HCT116 (cell line): ENCODE measurements around the gene KLRC3. TPM values are rescaled to one million over a fixed set of nuclear protein-coding genes. Genes with fewer than 3 reads are reported as not detected.
A peak's percentile ranks its signal among the peaks of the same experiment; 100 is the strongest.

Experiments used
- ATAC-seq: fragments of 200-7000 bp; cut with Tn5 transposase; 2 replicates; pipeline ENCODE4 v1.9.1; 2020; ENCODE audit warnings: mild to moderate bottlenecking, moderate library complexity
- BruUV-seq: library from RNA; stranded (reverse); fragments of 400-500 nt; replicated peaks from 2 replicates; lab custom pipeline; 2021; lab: Mats Ljungman, UMichigan
- CTCF ChIA-PET: fragments of 300-600 bp; sonication (Branson Sonifier 250); formaldehyde crosslinking; loops from one replicate; lab custom pipeline; 2021; ENCODE audit warnings: antibody characterized with exemption; lab: Charles Lee
- POLR2A ChIA-PET: fragments of 300-600, 350-600 bp; sonication (Branson Sonifier 250); formaldehyde crosslinking; loops from one replicate; lab custom pipeline; 2021; ENCODE audit warnings: antibody characterized with exemption; lab: Charles Lee
- RAD21 ChIA-PET, 2 experiments: fragments of 300-600 bp; sonication (Branson Sonifier 250); formaldehyde crosslinking; loops; one replicate each; lab custom pipeline; 2023; ENCODE audit warnings: low total read pairs in 2 of 2; ENCODE audit not compliant: uncharacterized antibody in 2 of 2, unreplicated experiment in 2 of 2, low non-redundant PET in 1 of 2; lab: Charles Lee
- DNase-seq: peaks from one replicate; pipeline ENCODE4 v3.0.0-alpha.2; 2010; ENCODE audit warnings: low read depth, low spot score
- H2AFZ ChIP-seq: fragments of 200-600 bp; shearing (Covaris generic), sonication (generic); 2 replicates; pipeline ENCODE4 v1.6.1; 2017; ENCODE audit warnings: low read depth, mixed run types, mixed read lengths, antibody characterized with exemption, low read length; ENCODE audit not compliant: poor library complexity, severe bottlenecking
- H3K27ac ChIP-seq: 2 replicates; pipeline ENCODE4 v1.5.1; 2012; ENCODE audit warnings: low read depth, low read length
- H3K27me3 ChIP-seq: fragments of 200-600 bp; sonication (generic); 2 replicates; pipeline ENCODE4 v1.6.1; 2016; ENCODE audit warnings: mixed run types, low read length, mixed read lengths; ENCODE audit not compliant: insufficient read depth
- H3K36me3 ChIP-seq, 2 experiments: fragments of 200-500 bp in 1 of 2; fragments of 200-600 bp in 1 of 2; sonication (Bioruptor generic) in 1 of 2; sonication (generic) in 1 of 2; 2 replicates each; pipeline versions ENCODE4 v1.5.1 to v1.6.1; 2014 to 2016; ENCODE audit warnings: low read length in 2 of 2, inconsistent platforms in 1 of 2, mixed read lengths in 1 of 2, mixed run types in 1 of 2; ENCODE audit not compliant: insufficient read depth in 2 of 2, control insufficient read depth in 1 of 2
- H3K4me1 ChIP-seq, 2 experiments: fragments of 200-600 bp in 1 of 2; sonication (generic) in 1 of 2; 2 replicates each; pipeline versions ENCODE4 v1.5.1 to v1.6.1; 2012 to 2017; ENCODE audit warnings: low read length in 2 of 2, inconsistent platforms in 1 of 2, mild to moderate bottlenecking in 1 of 2, mixed read lengths in 1 of 2, mixed run types in 1 of 2, moderate library complexity in 1 of 2; ENCODE audit not compliant: insufficient read depth in 2 of 2, control insufficient read depth in 1 of 2
- H3K4me2 ChIP-seq: fragments of 200-600 bp; sonication (generic); 2 replicates; pipeline ENCODE4 v1.6.1; 2017; ENCODE audit warnings: mixed run types, low read length, mixed read lengths
- H3K4me3 ChIP-seq, 2 experiments: fragments of 200-600 bp in 1 of 2; sonication (generic) in 1 of 2; replicated peaks in 1 of 2; 2 replicates each; pipeline ENCODE4 v1.5.1; 2011 to 2016; ENCODE audit warnings: low read length in 2 of 2, control low read depth in 1 of 2, low read depth in 1 of 2, mild to moderate bottlenecking in 1 of 2, mixed read lengths in 1 of 2, mixed run types in 1 of 2
- H3K79me2 ChIP-seq: fragments of 200-600 bp; sonication (generic); 2 replicates; pipeline ENCODE4 v1.6.1; 2017; ENCODE audit warnings: mild to moderate bottlenecking, mixed run types, low read length, moderate library complexity, mixed read lengths; ENCODE audit not compliant: insufficient read depth
- H3K9ac ChIP-seq: fragments of 200-600 bp; sonication (generic); 2 replicates; pipeline ENCODE4 v1.6.1; 2016; ENCODE audit warnings: low read length, mixed read lengths
- H3K9me2 ChIP-seq: fragments of 200-600 bp; sonication (generic), shearing (Covaris generic); 2 replicates; pipeline ENCODE4 v1.6.1; 2017; ENCODE audit warnings: mixed run types, mild to moderate bottlenecking, moderate library complexity; ENCODE audit not compliant: insufficient read depth
- H3K9me3 ChIP-seq, 2 experiments: fragments of 200-500 bp in 1 of 2; fragments of 200-600 bp in 1 of 2; sonication (Bioruptor generic) in 1 of 2; sonication (generic) in 1 of 2; 2 replicates each; pipeline ENCODE4 v1.6.1; 2014 to 2017; ENCODE audit warnings: low read length in 2 of 2, mixed read lengths in 2 of 2, inconsistent platforms in 1 of 2, low read depth in 1 of 2, mild to moderate bottlenecking in 1 of 2, mixed run types in 1 of 2, moderate library complexity in 1 of 2; ENCODE audit not compliant: control insufficient read depth in 1 of 2, insufficient read depth in 1 of 2
- H4K20me1 ChIP-seq: fragments of 200-600 bp; sonication (generic), shearing (Covaris generic); 2 replicates; pipeline ENCODE4 v1.6.1; 2017; ENCODE audit warnings: mixed run types, mild to moderate bottlenecking, moderate library complexity; ENCODE audit not compliant: insufficient read depth
- CBX3 ChIP-seq: IDR thresholded peaks from 2 replicates; pipeline ENCODE4 v1.6.1; 2012; ENCODE audit warnings: low read depth
- CEBPB ChIP-seq: IDR thresholded peaks from 2 replicates; pipeline ENCODE4 v1.6.1; 2012; ENCODE audit warnings: low read depth
- ELF1 ChIP-seq: IDR thresholded peaks from 2 replicates; pipeline ENCODE4 v1.6.1; 2012; ENCODE audit warnings: low read depth, borderline replicate concordance
- EZH2phosphoT487 ChIP-seq: fragments of 200-600 bp; IDR thresholded peaks from 2 replicates; pipeline ENCODE4 v1.6.1; 2018; ENCODE audit warnings: antibody characterized with exemption, borderline replicate concordance
- JUND ChIP-seq: IDR thresholded peaks from 2 replicates; pipeline ENCODE4 v1.6.1; 2012
- POLR2A ChIP-seq: IDR thresholded peaks from 2 replicates; pipeline ENCODE4 v1.7.0; 2011; ENCODE audit warnings: borderline replicate concordance; ENCODE audit not compliant: insufficient read depth, insufficient read length; ENCODE audit errors: extremely low read depth
- POLR2AphosphoS5 ChIP-seq: IDR thresholded peaks from 2 replicates; pipeline ENCODE4 v1.6.1; 2011; ENCODE audit warnings: mild to moderate bottlenecking, low read depth, low read length, moderate library complexity
- RAD21 ChIP-seq: IDR thresholded peaks from 2 replicates; pipeline ENCODE4 v1.6.1; 2012; ENCODE audit warnings: low read depth, mild to moderate bottlenecking
- TCF7L2 ChIP-seq: IDR thresholded peaks from 2 replicates; pipeline ENCODE4 v1.7.0; 2011; ENCODE audit warnings: borderline replicate concordance, inconsistent platforms; ENCODE audit not compliant: insufficient read depth, insufficient read length; ENCODE audit errors: extremely low read depth
- YY1 ChIP-seq: IDR thresholded peaks from 2 replicates; pipeline ENCODE4 v1.6.1; 2011; ENCODE audit warnings: low read length, low read depth, moderate library complexity, mild to moderate bottlenecking; ENCODE audit not compliant: insufficient replicate concordance; ENCODE audit errors: extremely low read depth
- ZFX ChIP-seq: fragments of 450-650 bp; IDR thresholded peaks from 2 replicates; pipeline ENCODE4 v1.6.1; 2017
- ZNF274 ChIP-seq: fragments of 200-500 bp; sonication (Bioruptor generic); IDR thresholded peaks from 2 replicates; pipeline ENCODE4 v1.6.1; 2014; ENCODE audit warnings: mild to moderate bottlenecking, low read depth, low read length, inconsistent platforms
- intact Hi-C: fragments of 100-400 bp; cut with micrococcal nuclease; formaldehyde crosslinking; loops from 2 replicates; pipeline ENCODE4 v1.10.0; 2022
- total RNA-seq: library from RNA; stranded (reverse); gene quantifications from one replicate; pipeline ENCODE4 v1.2.1, GENCODE V29; 2021; ENCODE audit not compliant: unreplicated experiment
- TF ChIP-seq, protein P1 (sequence below): IDR thresholded peaks from 2 replicates; pipeline ENCODE4 v1.6.1; 2012; ENCODE audit warnings: low read depth
- TF ChIP-seq, protein P2 (sequence below): IDR thresholded peaks from 2 replicates; pipeline ENCODE4 v1.6.1; 2012
- TF ChIP-seq, protein P3 (sequence below): IDR thresholded peaks from 2 replicates; pipeline ENCODE4 v1.6.1; 2011; ENCODE audit warnings: mild to moderate bottlenecking, low read length, moderate library complexity; ENCODE audit not compliant: insufficient replicate concordance; ENCODE audit errors: extremely low read depth
- TF ChIP-seq, protein P4 (sequence below): IDR thresholded peaks from 2 replicates; pipeline ENCODE4 v1.6.1; 2012
- TF ChIP-seq, protein P5 (sequence below), 3 experiments: fragments of 200-600 bp in 1 of 3; sonication (generic) in 1 of 3; IDR thresholded peaks in 2 of 3; conservative IDR thresholded peaks in 1 of 3; 2 replicates each; pipeline ENCODE4 v1.5.1; 2012 to 2017; ENCODE audit warnings: low read depth in 2 of 3, low read length in 2 of 3, antibody characterized with exemption in 1 of 3, borderline replicate concordance in 1 of 3, control low read depth in 1 of 3, mild to moderate bottlenecking in 1 of 3, mixed read lengths in 1 of 3, mixed run types in 1 of 3, moderate library complexity in 1 of 3; ENCODE audit not compliant: insufficient read depth in 1 of 3

KLRC3 gene
- total RNA-seq, 1 experiment from 2014 or later = 1.8 TPM

DNA sequence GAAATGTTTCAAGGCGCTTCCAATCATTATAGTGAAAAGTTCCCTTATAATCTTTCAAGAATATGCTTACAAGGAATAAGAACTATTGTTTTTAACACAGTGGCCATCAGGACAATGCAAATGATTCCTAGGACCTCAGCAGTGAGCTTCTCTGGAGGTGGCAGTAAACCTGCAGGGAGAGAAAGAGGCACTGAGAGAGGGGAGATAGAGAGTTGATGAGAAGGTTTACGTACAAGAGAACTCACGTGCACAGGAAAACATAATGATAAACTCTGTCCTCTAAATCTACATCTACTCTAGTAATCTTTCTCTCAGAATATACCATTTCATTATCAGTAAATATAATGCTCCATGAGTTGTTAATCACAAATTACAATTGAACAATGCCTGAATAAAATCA, 11.6 kb downstream of the KLRC3 start:
- no peak overlapping the region for H3K9ac ChIP-seq
- CTCF ChIA-PET = no interaction called here
- ATAC-seq = no peak
- no peaks in the 10 kb centered on the region for H3K27me3 ChIP-seq
- H3K9me2 ChIP-seq = no peaks in the 10 kb centered on the region
- TSS peak; percentile 35 for BruUV-seq
- H4K20me1 ChIP-seq = no peaks in the 10 kb centered on the region
- RAD21 ChIA-PET = no interaction called here
- H3K79me2 ChIP-seq = no peaks in the 10 kb centered on the region
- POLR2A ChIA-PET = no interaction called here
- peak overlapping the region; percentile 69 for H2AFZ ChIP-seq
- H3K27ac ChIP-seq = peak overlapping the region; percentile 63
- intact Hi-C loops = loop anchor here (10.0 kb wide), 1 partner anchor 46 kb away; the partner anchor contains the start of gene KLRC1
- peak overlapping the region; percentile 30; the same call in 1 of the 2 replicates for H3K4me2 ChIP-seq
- H3K36me3 ChIP-seq = no peaks in the 10 kb centered on the region
- H3K4me3 ChIP-seq = no peak overlapping the region
- TF ChIP-seq, protein P1, sequence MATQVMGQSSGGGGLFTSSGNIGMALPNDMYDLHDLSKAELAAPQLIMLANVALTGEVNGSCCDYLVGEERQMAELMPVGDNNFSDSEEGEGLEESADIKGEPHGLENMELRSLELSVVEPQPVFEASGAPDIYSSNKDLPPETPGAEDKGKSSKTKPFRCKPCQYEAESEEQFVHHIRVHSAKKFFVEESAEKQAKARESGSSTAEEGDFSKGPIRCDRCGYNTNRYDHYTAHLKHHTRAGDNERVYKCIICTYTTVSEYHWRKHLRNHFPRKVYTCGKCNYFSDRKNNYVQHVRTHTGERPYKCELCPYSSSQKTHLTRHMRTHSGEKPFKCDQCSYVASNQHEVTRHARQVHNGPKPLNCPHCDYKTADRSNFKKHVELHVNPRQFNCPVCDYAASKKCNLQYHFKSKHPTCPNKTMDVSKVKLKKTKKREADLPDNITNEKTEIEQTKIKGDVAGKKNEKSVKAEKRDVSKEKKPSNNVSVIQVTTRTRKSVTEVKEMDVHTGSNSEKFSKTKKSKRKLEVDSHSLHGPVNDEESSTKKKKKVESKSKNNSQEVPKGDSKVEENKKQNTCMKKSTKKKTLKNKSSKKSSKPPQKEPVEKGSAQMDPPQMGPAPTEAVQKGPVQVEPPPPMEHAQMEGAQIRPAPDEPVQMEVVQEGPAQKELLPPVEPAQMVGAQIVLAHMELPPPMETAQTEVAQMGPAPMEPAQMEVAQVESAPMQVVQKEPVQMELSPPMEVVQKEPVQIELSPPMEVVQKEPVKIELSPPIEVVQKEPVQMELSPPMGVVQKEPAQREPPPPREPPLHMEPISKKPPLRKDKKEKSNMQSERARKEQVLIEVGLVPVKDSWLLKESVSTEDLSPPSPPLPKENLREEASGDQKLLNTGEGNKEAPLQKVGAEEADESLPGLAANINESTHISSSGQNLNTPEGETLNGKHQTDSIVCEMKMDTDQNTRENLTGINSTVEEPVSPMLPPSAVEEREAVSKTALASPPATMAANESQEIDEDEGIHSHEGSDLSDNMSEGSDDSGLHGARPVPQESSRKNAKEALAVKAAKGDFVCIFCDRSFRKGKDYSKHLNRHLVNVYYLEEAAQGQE = no peak
- TF ChIP-seq POLR2A = no peak
- no peak for TF ChIP-seq CEBPB
- no peak for TF ChIP-seq ELF1
- no peak for TF ChIP-seq EZH2phosphoT487
- TF ChIP-seq, protein P2, sequence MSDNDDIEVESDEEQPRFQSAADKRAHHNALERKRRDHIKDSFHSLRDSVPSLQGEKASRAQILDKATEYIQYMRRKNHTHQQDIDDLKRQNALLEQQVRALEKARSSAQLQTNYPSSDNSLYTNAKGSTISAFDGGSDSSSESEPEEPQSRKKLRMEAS = no peak
- no peak for TF ChIP-seq RAD21
- TF ChIP-seq, protein P3, sequence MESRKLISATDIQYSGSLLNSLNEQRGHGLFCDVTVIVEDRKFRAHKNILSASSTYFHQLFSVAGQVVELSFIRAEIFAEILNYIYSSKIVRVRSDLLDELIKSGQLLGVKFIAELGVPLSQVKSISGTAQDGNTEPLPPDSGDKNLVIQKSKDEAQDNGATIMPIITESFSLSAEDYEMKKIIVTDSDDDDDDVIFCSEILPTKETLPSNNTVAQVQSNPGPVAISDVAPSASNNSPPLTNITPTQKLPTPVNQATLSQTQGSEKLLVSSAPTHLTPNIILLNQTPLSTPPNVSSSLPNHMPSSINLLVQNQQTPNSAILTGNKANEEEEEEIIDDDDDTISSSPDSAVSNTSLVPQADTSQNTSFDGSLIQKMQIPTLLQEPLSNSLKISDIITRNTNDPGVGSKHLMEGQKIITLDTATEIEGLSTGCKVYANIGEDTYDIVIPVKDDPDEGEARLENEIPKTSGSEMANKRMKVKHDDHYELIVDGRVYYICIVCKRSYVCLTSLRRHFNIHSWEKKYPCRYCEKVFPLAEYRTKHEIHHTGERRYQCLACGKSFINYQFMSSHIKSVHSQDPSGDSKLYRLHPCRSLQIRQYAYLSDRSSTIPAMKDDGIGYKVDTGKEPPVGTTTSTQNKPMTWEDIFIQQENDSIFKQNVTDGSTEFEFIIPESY = no peak
- TF ChIP-seq, protein P4, sequence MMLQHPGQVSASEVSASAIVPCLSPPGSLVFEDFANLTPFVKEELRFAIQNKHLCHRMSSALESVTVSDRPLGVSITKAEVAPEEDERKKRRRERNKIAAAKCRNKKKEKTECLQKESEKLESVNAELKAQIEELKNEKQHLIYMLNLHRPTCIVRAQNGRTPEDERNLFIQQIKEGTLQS = no peak
- TF ChIP-seq TCF7L2 = no peak
- TF ChIP-seq ZFX = no peak
- no peak for TF ChIP-seq YY1
- TF ChIP-seq JUND = no peak
- no peak for TF ChIP-seq POLR2AphosphoS5
- TF ChIP-seq, protein P5, sequence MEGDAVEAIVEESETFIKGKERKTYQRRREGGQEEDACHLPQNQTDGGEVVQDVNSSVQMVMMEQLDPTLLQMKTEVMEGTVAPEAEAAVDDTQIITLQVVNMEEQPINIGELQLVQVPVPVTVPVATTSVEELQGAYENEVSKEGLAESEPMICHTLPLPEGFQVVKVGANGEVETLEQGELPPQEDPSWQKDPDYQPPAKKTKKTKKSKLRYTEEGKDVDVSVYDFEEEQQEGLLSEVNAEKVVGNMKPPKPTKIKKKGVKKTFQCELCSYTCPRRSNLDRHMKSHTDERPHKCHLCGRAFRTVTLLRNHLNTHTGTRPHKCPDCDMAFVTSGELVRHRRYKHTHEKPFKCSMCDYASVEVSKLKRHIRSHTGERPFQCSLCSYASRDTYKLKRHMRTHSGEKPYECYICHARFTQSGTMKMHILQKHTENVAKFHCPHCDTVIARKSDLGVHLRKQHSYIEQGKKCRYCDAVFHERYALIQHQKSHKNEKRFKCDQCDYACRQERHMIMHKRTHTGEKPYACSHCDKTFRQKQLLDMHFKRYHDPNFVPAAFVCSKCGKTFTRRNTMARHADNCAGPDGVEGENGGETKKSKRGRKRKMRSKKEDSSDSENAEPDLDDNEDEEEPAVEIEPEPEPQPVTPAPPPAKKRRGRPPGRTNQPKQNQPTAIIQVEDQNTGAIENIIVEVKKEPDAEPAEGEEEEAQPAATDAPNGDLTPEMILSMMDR (IDR thresholded peaks at IDR 0.05 in 2 of 3, conservative IDR thresholded peaks at IDR 0.05 in 1 of 3; ENCODE audit: borderline replicate concordance in 1 of 3, insufficient read depth in 1 of 3, low read depth in 2 of 3, low read length in 2 of 3) = no peak
- no peak for TF ChIP-seq ZNF274
- no peak for TF ChIP-seq CBX3
- no peak for DNase-seq
- no peaks in the 10 kb centered on the region for H3K9me3 ChIP-seq
- peaks cover 14% of the 10 kb centered on the region in 2 experiments for H3K4me1 ChIP-seq
